GM19455 (cell line): Measurements from ENCODE around the gene MRTFA.

Experiments used
- ATAC-seq: cut with Tn5 transposase; IDR thresholded peaks from one replicate; pipeline ENCODE4 v1.9.1; 2021; ENCODE audit not compliant: unreplicated experiment

MRTFA gene

DNA sequence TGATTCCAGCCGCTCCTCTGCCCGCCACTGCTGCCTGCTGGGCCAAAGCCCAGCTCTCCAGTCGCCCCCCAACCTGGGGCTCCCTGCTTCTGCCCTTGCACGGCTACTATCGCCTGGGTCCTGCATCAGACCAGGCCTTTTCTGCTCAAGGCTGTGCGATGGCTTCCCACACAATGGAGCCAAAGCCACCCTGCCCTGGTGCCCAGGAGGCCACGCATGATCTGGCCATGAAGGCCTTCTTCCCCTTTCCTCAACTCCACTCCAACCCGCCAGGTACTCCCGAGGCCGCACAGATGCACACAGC lies 220.3 kb downstream of the MRTFA start:
- no peak for ATAC-seq

DNA sequence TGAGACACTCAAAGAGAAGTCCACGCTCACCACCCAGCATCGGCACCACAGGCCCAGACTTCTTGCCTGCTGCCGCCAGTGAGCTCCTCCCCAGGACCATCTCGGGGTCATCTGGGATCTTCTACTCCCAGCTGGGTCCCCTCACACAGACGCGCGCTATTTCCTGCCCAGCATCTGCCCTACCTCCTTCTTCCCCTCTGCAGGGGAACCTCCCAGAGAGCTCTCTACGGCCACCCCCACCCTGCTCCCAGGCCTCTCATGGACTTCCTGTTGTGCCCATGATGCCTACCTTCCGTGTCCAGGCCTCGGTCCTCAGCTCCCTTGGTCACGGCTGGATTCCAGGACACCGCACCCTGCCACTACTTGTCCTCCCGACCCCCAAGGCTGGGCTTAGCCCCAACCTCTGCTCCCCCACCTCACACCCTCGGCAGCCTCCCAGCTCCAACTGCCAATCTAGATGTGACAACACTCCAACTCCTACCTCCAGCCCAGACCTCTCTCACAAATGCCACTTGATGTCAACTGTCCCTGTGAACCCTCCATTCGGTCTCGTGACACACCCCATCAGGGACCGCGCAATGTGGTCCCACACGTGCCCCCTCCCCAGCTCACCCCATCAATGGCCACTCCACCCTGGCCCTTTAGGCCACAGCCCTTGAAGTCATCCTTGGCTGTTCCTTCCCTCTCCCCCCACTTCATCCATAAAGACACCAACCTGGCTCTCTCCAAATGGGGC lies 220.8 kb downstream of the MRTFA start:
- ATAC-seq: no peak

DNA sequence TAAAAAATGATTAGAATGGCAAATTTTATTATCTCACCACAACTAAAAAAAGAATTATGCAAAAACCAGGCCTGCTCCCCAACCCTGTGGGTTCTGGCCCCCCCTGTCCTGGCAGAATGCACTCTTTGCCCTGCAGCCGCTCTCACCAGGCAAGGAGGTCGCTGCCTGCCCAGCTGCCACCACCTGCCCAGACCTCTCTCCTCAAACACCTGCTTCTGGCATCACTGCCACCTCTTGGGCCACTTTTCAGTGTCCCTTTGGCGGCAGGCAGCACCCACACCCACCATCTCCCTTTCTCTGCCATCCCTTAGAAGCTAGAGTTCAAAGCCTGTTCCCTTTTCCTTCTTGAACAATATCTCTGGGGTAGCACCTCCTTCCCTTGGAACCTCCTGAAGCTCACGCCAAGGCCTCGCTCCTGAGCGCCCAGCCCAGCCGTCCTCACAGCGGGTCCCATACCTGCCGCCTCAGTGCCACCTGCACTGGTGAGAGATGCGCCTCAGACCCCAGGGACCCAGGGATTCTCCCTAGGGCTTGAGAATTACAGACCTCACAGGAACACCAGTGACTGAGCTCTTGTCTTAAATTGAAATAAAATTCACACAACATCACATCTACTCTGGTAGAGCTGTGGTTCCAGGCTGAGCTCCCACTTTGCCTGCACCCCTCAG lies 221.5 kb downstream of the MRTFA start:
- ATAC-seq: no peak

DNA sequence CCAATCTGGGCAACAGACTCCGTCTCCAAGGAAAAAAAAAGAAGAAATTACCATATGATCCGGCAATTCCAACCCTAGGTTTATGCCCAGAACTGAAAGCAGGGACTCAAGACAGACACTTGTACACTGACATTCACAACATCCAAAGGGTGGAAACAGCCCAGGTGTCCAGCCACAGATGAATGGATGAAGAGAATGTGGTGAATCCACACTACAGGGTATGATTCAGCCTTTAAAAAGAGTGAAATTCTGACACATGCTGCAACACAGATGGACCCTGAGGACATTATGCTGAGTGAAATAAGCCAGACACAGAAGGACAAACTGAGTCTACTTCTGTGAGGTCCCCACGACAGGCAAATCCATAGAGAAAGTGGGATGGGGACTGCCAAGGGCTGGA lies 222.2 kb downstream of the MRTFA start:
- no peak for ATAC-seq

DNA sequence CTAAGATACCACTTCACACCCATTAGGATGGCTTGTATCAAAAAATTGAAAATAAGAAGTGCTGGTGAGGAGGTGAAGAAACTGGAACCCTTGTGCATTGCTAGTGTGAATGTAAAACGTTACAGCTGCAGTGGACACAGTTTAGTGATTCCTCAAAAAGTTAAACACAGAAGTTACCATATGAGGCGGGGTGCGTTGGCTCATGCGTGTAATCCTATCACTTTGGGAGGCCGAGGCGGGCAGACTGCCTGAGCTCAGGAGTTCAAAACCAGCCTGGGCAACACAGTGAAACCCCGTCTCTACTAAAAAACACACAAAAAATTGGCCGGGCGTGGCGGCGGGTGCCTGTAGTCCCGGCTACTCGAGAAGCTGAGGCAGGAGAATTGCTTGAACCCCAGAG lies 222.6 kb downstream of the MRTFA start:
- ATAC-seq: no peak

DNA sequence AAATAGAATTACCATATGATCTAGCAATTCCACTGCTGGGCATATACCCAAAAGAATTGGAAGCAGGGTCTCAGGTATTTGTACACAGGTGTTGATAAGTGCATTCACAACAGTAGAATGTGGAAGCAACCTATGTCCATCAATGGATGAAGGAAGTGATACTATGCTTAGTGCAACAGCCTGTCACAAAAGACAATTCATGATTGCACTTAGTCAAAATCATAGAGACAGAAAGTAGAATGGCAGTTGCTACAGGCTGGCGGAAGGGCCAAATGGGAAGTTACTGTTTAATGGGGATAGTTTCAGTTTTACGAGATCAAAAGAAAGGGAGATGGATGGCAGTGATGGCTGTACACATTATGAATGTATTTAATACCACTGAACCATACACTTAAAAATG lies 224.1 kb downstream of the MRTFA start:
- ATAC-seq: no peak

DNA sequence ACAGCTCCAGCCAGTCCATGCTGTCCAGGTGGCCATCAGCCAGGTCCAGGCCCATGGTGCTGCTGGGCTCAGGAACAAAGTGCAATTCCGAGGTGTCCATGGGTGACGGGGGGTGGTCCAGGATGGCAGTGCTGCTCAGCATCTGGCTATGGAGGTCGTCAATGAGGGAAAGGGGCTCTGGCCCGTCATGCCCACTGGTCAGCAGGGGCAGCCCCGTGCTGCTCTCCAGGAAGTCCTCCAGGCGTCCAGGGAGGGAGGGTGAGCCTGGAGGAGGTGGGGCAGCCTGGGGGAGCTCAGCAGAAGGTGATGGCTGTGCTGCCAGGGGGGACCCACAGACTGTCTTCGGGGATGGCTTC lies 225.0 kb downstream of the MRTFA start:
- ATAC-seq: no peak

DNA sequence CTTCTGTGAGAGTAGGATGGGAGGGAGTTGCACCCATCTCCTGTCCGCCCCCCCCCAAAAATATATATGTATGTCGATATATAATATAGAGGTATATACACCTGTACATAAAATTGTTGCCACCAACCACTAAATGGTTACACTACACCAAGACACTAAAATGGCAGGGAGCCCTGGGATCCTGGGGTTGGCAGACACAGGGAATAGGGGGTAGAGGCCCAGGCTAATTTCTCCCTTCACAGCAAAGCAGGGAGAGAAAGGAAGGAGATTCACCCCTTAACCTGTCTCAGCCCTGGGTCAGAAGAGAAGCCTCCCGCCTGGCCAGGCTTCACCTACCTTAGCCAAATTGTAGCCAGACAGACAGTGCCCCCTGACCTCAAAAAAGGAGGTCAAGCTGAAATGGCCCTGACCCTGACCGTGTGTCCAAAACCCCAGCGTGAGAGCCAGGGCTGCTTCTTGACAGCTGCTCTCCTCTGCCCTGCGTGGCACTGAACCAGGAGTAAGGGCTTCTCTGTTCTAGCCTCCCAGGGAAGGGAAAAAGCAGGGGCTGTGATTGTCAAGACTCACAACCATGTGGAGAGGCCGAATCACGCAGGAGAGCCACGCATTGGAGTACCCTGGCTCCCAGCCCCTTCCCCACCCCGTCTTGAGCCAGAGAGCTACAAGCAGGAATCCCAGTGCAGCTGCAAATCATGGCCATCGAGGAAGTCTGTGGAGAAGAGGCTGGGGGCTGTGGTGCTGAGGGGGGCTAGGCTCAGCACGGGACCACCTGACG lies 225.6 kb downstream of the MRTFA start:
- no peak for ATAC-seq

DNA sequence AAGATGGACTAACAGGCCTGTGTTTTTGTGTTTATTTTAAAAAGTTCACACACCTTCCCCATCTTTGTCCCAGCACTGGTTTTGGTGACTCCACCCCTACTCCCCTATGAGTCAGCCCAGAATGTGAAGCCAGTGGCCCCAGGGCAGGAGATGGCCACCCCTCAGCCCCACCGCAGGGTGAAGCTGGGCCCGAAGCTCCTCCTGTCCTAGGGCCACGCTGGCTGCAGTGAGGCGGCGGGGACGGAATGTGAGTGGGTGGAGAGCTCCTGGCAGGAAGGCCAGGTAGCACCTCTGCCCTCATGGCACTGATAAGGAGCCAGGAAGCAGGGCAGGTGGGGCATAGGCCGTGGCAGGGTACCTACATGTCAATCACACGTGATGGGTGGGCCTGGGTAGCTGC lies 226.2 kb downstream of the MRTFA start:
- ATAC-seq: no peak

DNA sequence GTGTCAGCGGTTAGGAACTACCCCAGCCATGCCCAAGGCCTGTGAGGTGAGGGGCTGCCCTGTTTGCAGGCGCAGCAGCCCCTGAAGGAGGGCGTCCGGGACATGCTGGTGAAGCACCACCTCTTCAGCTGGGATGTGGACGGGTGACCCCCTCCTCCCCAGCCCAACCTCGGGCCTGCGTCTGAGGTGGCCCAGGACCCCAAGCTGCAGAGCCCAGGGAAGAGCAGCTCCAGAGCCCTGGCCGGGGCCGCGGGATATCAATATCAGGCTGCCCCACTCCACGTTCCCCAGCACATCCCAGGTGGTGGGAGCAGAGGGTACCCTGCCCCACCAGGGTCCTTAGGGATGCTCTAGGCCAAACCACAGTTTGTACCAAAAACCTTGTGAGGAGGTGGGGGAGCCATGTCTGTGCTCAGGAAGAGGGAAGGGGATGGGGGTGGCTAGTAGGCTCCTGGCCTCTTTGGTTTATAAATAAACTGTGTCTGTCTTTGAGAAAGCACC lies 226.9 kb downstream of the MRTFA start:
- no peak for ATAC-seq

DNA sequence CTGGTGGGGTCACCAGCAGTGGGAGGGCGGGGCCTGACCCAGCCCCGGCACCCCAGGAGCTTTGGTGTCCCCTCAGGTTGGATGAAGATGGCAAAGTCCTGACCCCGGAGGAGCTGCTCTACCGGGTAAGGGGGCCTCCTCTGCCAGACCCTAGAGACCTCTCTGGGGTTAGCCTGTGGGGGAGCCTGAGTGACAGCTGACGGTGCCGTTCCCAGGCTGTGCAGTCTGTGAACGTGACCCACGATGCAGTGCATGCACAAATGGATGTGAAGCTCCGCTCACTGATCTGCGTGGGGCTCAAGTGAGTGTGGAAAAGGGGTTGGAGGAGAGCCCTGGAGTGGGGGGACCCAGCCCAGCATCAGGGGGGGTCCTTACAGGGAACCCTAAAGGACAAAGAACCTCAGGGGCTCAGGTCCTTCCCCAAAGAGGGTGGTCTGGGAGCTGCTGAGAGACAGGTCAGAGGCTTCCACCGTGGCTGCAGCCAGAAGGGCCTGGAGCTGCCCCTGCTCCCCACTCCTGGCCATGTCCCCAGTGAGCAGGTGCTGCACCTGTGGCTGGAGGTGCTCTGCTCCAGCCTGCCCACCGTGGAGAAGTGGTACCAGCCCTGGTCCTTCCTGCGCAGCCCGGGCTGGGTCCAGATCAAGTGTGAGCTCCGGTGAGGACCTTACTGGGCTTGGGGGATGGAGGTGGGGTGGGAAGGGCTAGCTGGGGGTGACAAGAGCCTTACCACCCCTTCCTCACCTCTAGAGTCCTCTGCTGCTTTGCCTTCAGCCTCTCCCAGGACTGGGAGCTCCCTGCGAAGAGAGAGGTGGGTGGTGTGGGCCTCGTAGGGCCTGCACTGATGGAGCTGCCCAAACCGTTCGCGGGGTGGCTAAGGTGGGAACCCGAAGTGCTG lies 227.6 kb downstream of the MRTFA start:
- ATAC-seq: no peak

DNA sequence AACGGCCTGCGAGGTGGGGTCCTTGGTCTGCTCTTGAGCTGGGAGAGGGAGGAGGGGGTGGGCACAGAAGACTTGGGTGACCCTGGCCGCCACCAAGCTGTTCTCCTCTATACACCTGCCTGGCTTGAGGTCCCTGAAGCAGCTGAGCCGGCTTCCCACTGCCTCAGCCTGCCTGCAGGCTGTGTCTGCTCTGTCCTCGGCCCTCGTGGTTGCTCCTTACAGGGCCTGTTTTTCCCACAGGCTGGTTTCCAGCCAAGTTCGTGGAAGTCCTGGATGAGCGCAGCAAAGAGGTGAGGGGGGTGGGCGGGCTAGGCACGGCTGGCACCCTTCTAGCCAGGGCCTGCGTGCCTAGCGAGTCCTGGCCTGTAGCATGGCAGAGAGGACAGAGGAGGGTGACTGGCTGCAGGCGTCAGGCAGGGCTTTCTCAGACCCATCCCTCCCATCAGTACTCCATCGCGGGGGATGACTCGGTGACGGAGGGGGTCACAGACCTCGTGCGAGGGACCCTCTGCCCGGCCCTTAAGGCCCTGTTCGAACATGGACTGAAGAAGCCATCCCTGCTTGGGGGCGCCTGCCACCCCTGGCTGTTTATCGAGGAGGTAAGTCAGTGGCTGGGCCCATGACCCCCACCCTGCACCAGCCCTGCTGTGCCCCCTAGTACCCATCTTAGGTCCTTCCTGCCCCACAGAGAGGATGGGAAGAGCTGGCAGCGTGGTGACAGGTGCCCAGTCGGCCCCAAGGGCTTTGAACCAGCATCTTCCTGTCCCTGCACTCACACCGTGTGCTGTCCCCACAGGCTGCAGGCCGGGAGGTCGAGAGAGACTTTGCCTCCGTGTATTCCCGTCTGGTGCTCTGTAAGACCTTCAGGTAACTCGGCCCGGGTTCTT lies 228.4 kb downstream of the MRTFA start:
- ATAC-seq: no peak

DNA sequence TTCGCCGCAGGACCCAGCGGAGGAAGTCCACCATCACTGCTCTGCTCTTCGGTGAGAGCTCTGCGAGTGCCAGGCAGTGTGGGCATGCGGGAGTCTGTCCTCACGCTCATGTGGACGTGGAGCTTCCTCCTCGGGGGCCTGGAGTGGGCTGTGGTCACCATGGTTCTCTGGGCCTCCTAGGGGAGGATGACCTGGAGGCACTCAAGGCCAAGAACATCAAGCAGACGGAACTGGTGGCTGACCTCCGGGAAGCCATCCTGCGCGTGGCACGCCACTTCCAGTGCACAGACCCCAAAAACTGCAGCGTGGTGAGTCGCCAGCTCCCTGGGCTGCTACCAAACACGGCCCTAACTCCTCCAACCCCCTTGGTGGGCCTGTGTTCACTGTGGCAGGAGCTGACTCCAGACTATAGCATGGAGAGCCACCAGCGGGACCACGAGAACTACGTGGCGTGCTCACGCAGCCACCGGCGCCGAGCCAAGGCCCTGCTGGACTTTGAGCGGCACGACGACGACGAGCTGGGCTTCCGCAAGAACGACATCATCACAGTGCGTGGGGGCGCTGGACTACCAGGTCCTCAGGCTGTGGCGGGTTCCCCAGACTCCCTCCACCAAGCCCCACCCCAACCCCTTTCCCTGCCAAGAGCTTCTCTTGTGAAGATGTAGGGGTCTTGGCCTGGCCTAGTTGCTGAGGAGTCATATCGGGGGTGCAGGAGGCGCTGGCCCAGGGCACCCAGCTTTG lies 229.3 kb downstream of the MRTFA start:
- ATAC-seq: no peak

DNA sequence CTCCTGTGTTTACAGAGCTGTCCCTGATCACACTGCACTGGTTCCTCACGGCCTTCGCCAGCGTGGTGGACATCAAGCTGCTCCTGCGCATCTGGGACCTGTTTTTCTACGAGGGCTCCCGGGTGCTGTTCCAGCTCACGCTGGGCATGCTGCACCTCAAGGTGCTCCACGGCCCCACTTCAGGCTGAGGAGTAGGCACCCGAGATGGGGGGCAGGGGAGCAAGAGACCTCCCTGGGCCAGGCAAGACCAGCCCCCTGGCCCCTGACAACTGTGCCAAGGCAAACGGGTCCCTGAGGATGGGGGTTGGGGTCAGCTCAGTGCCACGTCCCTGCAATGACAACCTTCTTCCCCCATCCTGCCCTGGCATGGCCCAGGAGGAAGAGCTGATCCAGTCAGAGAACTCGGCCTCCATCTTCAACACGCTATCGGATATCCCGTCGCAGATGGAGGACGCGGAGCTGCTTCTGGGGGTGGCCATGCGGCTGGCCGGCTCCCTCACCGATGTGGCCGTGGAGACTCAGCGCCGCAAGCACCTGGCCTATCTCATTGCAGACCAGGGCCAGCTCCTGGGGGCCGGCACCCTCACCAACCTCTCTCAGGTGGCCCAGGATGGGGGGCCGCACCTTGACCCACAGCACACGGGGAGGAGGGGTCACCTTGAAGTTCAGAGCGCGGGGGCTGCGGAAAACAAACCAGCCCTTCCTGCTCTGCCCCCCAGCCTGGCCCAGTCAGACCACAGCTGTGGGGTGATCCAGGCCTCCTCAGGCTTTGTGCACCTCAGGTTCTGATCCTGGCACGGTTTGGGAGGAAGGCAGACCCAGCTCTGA lies 230.2 kb downstream of the MRTFA start:
- no peak for ATAC-seq

DNA sequence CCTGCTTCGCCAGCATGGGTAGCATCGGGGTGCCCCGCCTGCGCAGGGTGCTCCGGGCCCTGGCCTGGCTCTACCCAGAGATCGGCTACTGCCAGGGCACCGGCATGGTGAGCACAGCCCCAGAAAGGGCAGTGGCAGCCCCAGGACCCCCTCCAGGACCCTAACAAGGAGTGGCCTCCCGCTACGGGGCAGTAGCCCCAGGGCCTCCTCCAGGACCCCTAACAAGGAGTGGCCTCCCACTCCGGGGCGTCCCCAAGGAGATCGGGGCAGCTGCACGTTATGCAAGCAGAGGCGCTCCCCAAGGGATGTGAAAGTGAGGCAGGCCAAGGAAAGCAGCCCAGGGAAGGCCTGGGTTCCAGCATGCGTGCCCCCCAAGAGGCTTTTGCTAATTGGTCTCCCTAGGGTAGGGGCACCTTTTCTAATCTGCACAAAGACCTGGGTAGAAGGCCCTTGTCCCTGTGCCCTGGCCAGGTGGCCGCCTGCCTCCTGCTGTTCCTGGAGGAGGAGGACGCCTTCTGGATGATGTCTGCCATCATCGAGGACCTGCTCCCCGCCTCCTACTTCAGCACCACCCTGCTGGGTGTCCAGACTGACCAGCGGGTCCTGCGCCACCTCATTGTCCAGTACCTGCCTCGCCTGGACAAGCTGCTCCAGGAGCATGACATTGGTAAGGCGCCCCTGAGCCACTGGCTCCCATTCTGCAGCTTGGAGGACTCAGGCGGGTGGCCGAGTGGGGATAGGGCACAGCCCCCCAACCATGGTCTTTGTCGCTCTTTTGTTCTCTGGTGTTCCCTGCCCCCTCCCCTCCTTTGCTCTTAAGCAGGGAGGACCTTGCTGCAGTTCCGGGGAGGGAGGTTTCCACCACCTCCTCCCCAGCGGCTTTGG lies 231.1 kb downstream of the MRTFA start:
- ATAC-seq: no peak

DNA sequence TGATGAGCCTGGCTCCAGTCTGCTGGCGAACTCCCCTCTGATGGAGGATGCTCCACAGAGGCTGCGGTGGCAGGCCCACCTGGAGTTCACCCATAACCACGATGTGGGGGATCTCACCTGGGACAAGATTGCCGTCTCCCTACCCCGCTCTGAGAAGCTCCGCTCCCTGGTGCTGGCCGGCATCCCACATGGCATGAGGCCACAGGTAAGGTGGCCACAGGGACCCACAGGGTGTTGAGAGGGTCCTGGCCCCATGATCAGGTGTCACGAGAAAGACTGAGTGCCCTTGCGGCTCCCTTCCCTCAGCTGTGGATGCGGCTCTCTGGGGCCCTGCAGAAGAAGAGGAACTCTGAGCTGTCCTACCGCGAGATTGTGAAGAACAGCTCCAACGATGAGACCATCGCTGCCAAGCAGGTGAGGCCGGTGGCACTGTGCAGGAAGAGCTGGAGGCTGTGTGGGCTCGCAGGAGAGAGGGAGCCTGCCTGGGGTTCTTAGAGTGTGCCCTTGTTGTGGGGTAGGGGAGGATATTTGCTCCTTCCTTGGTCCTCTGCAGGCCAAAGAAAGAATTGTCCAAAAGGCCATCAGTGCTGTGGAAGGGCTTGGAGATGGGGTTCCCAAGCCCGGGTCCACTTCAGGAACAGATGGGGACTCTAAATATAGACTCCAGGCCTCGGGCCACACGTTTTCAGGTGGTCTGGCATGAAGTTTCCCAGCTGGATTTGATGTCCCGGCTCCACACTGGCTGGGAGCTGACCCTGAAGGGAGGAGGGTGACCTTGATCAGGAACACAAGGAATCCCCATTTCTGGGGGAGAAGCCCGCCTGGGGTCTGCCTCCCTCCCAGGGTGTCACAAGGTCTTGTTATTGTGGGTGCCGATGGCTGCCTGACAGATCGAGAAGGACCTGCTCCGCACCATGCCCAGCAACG lies 232.0 kb downstream of the MRTFA start:
- ATAC-seq: no peak

DNA sequence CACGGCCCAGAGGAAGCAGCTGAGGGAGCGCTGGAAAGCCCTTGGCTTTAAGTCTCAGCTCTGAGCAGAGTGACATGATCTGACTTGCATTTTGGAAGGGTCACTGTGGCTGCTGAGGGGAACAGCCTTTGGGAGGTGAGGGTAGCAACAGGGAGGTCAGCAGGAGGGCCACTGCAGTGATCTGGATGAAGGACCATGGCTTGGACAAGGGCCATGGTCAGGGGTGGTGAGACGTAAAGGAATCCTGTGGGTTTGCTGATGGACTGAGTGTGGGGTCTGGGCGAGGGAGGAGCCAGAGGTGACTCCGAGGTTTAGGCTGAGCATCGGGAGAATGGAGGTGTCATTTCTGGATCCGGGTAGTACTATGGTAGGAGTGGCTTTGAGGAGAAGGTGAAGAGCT lies 232.9 kb downstream of the MRTFA start:
- no peak for ATAC-seq
